Hematopoietic multipotent progenitor cell treated with erythropoietin and hydrocortisone succinate and interleukin-3 and kit ligand, for 15 days (in vitro differentiated cells): Measurements from ENCODE around the gene IL13.
"Not testable (repeated sequence)": the region's sequence is repeated elsewhere in the genome, so short reads cannot be mapped to it uniquely, and the experiment has no call there.

ENCODE experiments used
- DNase-seq: peaks from one replicate; pipeline ENCODE4 v3.0.0-alpha.2; 2015; ENCODE audit warnings: low spot score

Gene IL13

DNA sequence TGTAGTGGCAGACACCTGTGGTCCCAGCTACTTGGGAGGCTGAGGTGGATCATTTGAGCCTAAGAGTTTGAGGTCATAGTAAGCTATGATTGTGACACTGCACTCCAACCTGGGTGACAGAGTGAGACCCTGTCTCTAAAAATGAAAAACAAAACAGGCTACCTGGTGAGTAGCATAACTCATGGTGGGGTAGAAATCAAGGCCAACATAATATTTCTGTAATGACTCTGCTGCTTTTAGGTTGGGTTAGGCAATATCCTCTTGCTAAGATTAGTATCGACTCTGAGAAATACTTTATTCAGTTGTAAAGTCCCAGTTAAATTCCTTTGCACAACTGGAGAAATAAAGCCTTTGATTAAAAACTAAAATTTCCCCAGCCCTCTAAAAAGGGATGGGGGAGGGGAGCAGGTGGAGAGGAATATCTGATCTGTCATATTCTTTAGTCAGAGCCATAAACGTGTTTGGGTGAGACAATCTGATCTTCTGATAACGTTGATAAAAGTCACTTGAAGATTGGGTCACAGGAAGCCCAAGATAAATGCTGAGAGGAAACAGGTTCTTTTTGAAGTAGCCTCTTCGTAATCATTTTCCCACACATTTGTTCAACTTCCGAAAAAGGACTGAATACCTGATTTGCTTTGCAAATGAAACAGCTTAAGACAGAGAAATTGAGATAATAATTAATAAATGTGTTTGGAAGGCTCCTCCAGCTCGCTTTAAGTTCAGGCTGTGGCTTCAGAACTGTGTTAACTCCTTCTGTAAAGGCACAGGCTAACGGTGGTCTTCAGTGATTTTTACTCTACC lies 30.8 kb downstream of the IL13 start:
- no peak for DNase-seq

DNA sequence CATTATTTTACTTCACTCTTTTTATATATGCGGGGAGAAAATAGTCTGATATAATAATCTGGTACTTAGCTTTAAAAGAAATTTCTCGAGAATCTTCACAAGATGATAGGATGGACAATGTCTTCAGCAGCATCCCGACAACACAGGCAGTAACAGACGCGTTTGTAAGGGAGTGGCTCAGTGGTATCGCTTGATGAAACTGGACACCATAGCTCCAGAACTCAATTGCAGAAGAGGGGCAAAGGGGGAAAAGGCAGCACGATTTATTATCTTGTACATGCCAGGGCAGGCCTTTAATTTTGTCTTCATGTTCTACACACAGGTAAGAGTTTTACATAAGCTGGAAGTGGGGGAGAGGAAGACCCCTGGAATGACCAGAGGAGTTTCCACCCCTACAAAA lies 31.5 kb downstream of the IL13 start:
- no peak for DNase-seq

DNA sequence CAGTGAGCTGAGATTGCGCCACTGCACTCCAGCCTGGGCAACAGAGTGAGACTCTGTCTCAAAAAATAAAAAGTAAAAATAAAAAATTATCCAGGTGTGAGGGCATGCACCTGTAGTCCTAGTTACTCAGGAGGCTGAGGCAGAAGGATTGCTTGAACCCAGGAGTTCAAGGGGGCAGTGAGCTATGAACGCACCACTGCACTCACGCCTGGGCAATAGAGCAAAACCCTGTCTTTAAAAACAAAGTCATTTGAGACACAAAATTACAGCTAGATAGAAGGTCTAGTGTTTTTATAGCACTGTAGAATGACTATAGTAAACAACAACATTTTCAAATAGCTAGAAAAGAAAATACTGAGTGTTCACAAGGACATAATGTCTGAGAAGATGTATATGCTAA lies 32.2 kb downstream of the IL13 start:
- DNase-seq = no peak

DNA sequence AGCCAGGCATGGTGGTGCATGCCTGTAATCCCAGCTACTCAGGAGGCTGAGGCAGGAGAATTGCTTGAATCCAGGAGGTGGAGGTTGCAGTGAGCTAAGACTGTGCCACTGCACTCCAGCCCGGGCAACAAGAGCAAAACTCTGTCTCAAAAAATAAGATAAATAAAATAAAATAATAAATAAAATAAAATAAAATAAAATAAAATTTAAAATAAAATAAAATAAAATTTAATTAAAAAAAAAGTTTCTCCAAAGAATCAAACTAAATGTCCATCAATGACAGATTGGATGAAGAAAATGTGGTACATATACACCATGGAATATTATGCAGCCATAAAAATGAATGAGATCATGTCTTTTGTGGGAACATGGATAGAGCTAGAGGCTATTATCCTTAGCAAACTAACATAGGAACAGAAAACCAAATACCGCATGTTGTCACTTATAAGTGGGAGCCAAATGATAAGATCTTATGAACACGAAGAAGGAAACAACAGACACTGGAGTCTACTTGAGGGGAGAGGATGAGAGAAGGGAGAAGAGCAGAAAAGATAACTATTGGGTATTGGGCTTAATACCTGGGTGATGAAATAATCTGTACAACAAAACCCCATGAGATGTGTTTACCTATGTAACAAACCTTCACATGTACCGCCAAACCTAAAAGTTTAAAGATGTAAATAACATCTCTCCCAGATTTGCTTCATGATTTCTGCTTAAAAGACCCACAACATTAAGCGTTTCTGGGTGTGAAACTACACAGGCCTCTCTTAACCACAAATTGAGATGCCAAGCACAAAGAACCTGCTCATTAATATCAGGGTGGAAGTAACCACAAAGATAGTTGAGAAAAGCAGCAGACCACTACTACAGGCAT lies 34.0 kb downstream of the IL13 start:
- not testable (repeated sequence) for DNase-seq

DNA sequence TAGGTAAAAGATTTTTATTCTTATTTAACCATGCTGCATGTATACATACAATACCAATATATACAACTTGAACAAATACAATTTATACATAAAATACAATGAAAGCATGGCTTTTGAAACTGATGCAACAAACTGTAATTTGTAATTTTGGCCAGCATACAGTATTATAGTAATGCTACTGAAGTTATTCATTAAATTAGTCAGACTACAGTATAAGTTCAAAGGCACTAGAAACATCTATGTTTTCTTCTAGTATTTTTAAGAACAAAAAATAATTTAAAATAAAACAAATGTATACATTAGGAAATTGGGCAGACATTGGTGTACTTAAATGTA lies 34.6 kb downstream of the IL13 start:
- no peak for DNase-seq

DNA sequence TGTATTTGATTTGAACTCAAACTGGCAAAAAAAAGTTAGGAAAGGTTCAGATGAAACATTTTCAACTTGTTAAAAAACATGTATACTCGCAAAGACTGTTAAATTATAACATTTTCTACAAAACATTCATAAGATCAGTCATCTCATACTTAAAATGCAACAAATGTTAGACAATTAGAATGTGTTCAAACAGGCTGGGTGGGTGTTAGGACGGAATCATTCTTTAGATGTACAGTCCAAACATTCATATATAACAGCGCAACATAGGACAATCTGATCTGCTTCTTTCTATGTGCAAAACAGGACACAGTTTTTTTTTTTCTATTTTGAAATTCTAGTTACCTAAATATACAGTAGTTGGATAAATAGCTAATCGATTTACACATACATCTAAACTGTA lies 38.0 kb downstream of the IL13 start:
- no peak for DNase-seq

DNA sequence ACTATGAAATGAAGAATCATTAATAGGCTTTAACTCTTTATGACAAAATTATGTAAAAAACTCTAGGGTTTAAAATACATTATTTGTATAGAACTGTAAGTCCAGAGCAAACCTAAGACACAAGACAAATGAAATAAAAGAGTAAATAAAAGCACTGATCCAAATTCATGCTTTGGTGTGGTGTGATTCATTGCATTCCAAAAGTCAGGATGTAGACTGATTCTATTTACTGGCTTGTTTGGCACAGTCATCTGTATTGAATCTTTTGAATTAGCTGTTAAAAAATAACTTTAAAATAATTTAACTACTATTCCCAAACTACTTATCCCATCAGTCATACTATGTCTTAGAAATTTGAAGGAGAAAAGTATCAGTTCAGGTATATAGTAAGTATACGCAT lies 46.9 kb downstream of the IL13 start:
- no peak for DNase-seq

DNA sequence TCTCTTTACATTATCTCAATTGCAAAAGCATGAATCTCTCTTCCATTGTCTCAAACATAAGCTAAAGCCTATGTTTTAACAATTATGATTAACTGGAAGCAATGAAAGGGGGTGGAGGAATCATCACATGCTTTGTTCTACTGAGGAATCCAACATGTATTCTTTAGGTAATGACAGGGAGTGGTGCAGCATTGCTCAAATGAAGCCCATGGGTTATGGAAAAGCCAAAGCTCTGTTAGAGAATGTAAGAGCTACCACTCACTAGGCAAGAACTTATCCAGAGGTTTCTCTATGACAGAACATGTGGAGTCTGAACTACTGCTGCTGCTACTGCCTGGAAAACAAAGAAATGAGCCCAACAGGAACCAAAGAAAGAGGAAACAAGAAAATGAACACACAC lies 50.7 kb downstream of the IL13 start:
- no peak for DNase-seq
